Esophagus squamous epithelium (tissue), 5 donors: Measurements from ENCODE around the gene MAP2K6. TPM values are rescaled to one million over a fixed set of nuclear protein-coding genes. Genes with fewer than 3 reads are reported as not detected.

Source experiments
- DNase-seq: peaks from one replicate; lab custom pipeline; 2025; lab: John Stamatoyannopoulos, UW
- H3K27ac ChIP-seq, 4 donors: fragments of 200-600 bp; sonication (generic); one replicate each; pipeline ENCODE4 v1.5.1; 2016 to 2019; ENCODE audit warnings: mild to moderate bottlenecking in 1 of 4
- H3K27me3 ChIP-seq, 4 donors: fragments of 200-600 bp; sonication (generic); 1 replicate in 3 of 4; 2 replicates in 1 of 4; pipeline versions ENCODE4 v1.5.1 to v1.6.0; 2017 to 2021; ENCODE audit warnings: antibody characterized with exemption in 1 of 4
- H3K36me3 ChIP-seq, 3 donors: fragments of 200-600 bp; sonication (generic); one replicate each; pipeline ENCODE4 v1.5.1; 2016 to 2019
- H3K4me1 ChIP-seq, 3 donors: fragments of 200-600 bp; sonication (generic); one replicate each; pipeline ENCODE4 v1.5.1; 2017 to 2019
- H3K4me3 ChIP-seq, 4 donors: fragments of 200-600 bp; sonication (generic); 1 replicate in 3 of 4; 2 replicates in 1 of 4; pipeline ENCODE4 v1.5.1; 2016 to 2019; ENCODE audit warnings: mild to moderate bottlenecking in 2 of 4, moderate library complexity in 1 of 4
- H3K9me3 ChIP-seq, 3 donors: fragments of 200-600 bp; sonication (generic); one replicate each; pipeline ENCODE4 v1.5.1; 2016 to 2019
- CTCF ChIP-seq, 6 experiments: fragments of 450-650 bp in 4 of 6; fragments of 200-600 bp in 2 of 6; sonication (generic) in 2 of 6; IDR thresholded peaks; one replicate each; pipeline ENCODE4 v1.5.1; 2016 to 2019; ENCODE audit warnings: antibody characterized with exemption in 6 of 6, mild to moderate bottlenecking in 4 of 6, moderate library complexity in 4 of 6
- POLR2A ChIP-seq, 4 donors: fragments of 450-650 bp; IDR thresholded peaks; one replicate each; pipeline ENCODE4 v1.6.1; 2017; ENCODE audit warnings: antibody characterized with exemption in 4 of 4, mild to moderate bottlenecking in 4 of 4, moderate library complexity in 3 of 4
- WGBS, 2 donors: methylation state at CpG; one replicate each; pipeline ENCODE4 v1.1.5; 2018; 5-methylcytosine and 5-hydroxymethylcytosine counted together
- intact Hi-C: fragments of 100-400 bp; cut with DNase I; formaldehyde crosslinking; loops from one replicate; pipeline ENCODE4 v1.15.0; 2022
- total RNA-seq, 4 donors: library from RNA; depleted of rRNA; stranded (reverse); fragments of >200 nt; gene quantifications; one replicate each; pipeline ENCODE4 v1.1.0, GENCODE V29; 2016
- donor health status: DM: yes; HTN: yes; CAD: no.

MAP2K6 gene
- total RNA-seq, 4 donors from 2014 or later: 1.5 to 15.0 (median 2.5) TPM

- Histone ChIP-seq H3K27ac (no peak overlapping the region), H3K36me3 (no peaks in the 10 kb centered on the region), H3K4me3 (no peak overlapping the region), H3K9me3 (no peaks in the 10 kb centered on the region), H3K27me3 (no peaks in the 10 kb centered on the region), H3K4me1 (peaks cover 0 to 17% (median 0%) of the 10 kb centered on the region in 3 donors)
- DNase-seq: no peak
- WGBS, 2 donors: 84 to 92% methylated on average over 8 of the region's 8 CpGs
- no peak for TF ChIP-seq POLR2A (IDR thresholded peaks at IDR 0.05)
- no peak for TF ChIP-seq CTCF (IDR thresholded peaks at IDR 0.05)
- intact Hi-C loops: no loop called here
These were observed 37.2 kb downstream of the MAP2K6 start for GRCh38 chr17:69451416-69452394.

- intact Hi-C loops: no loop called here
- DNase-seq: no peak
- no peaks in the 10 kb centered on the region for H3K9me3 ChIP-seq
- H3K27me3 ChIP-seq: no peaks in the 10 kb centered on the region
- H3K4me3 ChIP-seq: no peak overlapping the region
- TF ChIP-seq POLR2A (IDR thresholded peaks at IDR 0.05) (no peak), CTCF (IDR thresholded peaks at IDR 0.05) (no peak)
- H3K4me1 ChIP-seq: peaks cover 0 to 13% (median 0%) of the 10 kb centered on the region in 3 donors
- 67 to 68% methylated on average over 8 of the region's 8 CpGs for WGBS, 2 donors
- H3K36me3 ChIP-seq: no peaks in the 10 kb centered on the region
- no peak overlapping the region for H3K27ac ChIP-seq
These were observed 38.3 kb downstream of the MAP2K6 start for GRCh38 chr17:69452664-69453260.

- no peak for TF ChIP-seq POLR2A (IDR thresholded peaks at IDR 0.05)
- TF ChIP-seq CTCF (IDR thresholded peaks at IDR 0.05): no peak
- H3K36me3 ChIP-seq: no peaks in the 10 kb centered on the region
- WGBS, 2 donors: 80 to 89% methylated on average over 4 of the region's 4 CpGs
- intact Hi-C loops: no loop called here
- no peak overlapping the region for H3K27ac ChIP-seq
- no peaks in the 10 kb centered on the region for H3K4me1 ChIP-seq
- H3K27me3 ChIP-seq: no peaks in the 10 kb centered on the region
- no peak for DNase-seq
- H3K4me3 ChIP-seq: no peak overlapping the region
- no peaks in the 10 kb centered on the region for H3K9me3 ChIP-seq
These were observed 39.6 kb downstream of the MAP2K6 start for GRCh38 chr17:69454051-69454450.

- WGBS, 2 donors: 73% methylated on average over 1 of the region's 1 CpG
- Histone ChIP-seq H3K27ac (no peak overlapping the region), H3K36me3 (no peaks in the 10 kb centered on the region), H3K27me3 (no peaks in the 10 kb centered on the region), H3K4me3 (no peak overlapping the region), H3K4me1 (no peaks in the 10 kb centered on the region), H3K9me3 (no peaks in the 10 kb centered on the region)
- intact Hi-C loops: no loop called here
- DNase-seq: no peak
- no peak for TF ChIP-seq POLR2A (IDR thresholded peaks at IDR 0.05)
- TF ChIP-seq CTCF (IDR thresholded peaks at IDR 0.05): no peak
These were observed 40.5 kb downstream of the MAP2K6 start for GRCh38 chr17:69455040-69455439.

- Histone ChIP-seq H3K4me3 (no peak overlapping the region), H3K27ac (no peak overlapping the region), H3K36me3 (no peaks in the 10 kb centered on the region), H3K9me3 (no peaks in the 10 kb centered on the region), H3K27me3 (no peaks in the 10 kb centered on the region), H3K4me1 (no peaks in the 10 kb centered on the region)
- no peak for DNase-seq
- 81 to 84% methylated on average over 3 of the region's 3 CpGs for WGBS, 2 donors
- intact Hi-C loops: no loop called here
- TF ChIP-seq CTCF (IDR thresholded peaks at IDR 0.05) (no peak), POLR2A (IDR thresholded peaks at IDR 0.05) (no peak)
These were observed 43.1 kb downstream of the MAP2K6 start for GRCh38 chr17:69457603-69458002.
